Immature natural killer cell (primary cell): ENCODE results near the gene NOC3L. TPM values are rescaled to one million over a fixed set of nuclear protein-coding genes. Genes with fewer than 3 reads are reported as not detected.

Experiments used
- DNase-seq, 3 donors: peaks; one replicate each; pipeline ENCODE4 v3.0.0; 2022; ENCODE audit warnings: mixed read lengths in 1 of 3
- H3K27ac Mint-ChIP-seq, 6 donors: one replicate each; pipeline ENCODE4 v1.8.0; 2020; ENCODE audit warnings: mixed read lengths in 6 of 6, mild to moderate bottlenecking in 5 of 6, inconsistent platforms in 4 of 6, moderate library complexity in 3 of 6
- H3K27me3 Mint-ChIP-seq, 3 donors: one replicate each; pipeline ENCODE4 v1.8.0; 2020 to 2021; ENCODE audit warnings: low read depth in 3 of 3, mild to moderate bottlenecking in 3 of 3, mixed read lengths in 3 of 3, moderate library complexity in 3 of 3, inconsistent platforms in 1 of 3
- H3K36me3 Mint-ChIP-seq, 3 donors: one replicate each; pipeline ENCODE4 v1.8.0; 2020; ENCODE audit warnings: mixed read lengths in 3 of 3, inconsistent platforms in 2 of 3, mild to moderate bottlenecking in 2 of 3
- H3K4me1 Mint-ChIP-seq, 2 donors: one replicate each; pipeline ENCODE4 v1.8.0; 2020; ENCODE audit warnings: inconsistent platforms in 2 of 2, mild to moderate bottlenecking in 2 of 2, mixed read lengths in 2 of 2, moderate library complexity in 1 of 2
- H3K4me3 Mint-ChIP-seq, 5 donors: one replicate each; pipeline ENCODE4 v1.8.0; 2020; ENCODE audit warnings: mild to moderate bottlenecking in 5 of 5, mixed read lengths in 5 of 5, inconsistent platforms in 3 of 5, moderate library complexity in 3 of 5
- H3K9me3 Mint-ChIP-seq, 6 donors: one replicate each; pipeline ENCODE4 v1.8.0; 2020; ENCODE audit warnings: mild to moderate bottlenecking in 6 of 6, mixed read lengths in 6 of 6, inconsistent platforms in 4 of 6, moderate library complexity in 3 of 6
- polyA plus RNA-seq, 3 donors: library from polyadenylated mRNA; unstranded; fragments of 300-500 nt; fragmentation: Illumina TruSeq; gene quantifications; one replicate each; pipeline ENCODE4 v1.2.3, GENCODE V29; 2021

NOC3L gene
- polyA plus RNA-seq, 3 donors from 2014 or later: 6.7 to 10.1 (median 7.8) TPM

DNA sequence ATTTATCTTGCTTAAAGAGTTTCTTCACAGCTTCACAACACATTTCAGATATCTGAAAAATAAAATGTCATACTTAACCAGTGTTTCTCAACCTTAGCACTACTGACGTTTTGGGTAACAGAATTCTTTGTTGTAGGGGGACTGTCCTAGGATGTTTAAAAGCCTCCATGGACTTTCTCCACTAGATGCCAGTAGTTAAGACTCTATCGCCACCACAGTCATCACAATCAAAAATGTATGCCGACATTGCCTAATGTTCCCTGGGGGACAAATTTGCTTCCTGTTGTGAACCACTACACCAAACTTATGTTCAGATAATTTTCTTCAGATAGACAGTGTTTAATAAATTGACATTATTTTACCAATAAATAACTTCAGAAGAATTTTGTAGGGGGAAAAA is 13.4 kb downstream of the NOC3L start:
- H3K36me3 Mint-ChIP-seq: peaks cover 20 to 43% (median 34%) of the 10 kb centered on the region in 3 donors
- H3K4me1 Mint-ChIP-seq: no peaks in the 10 kb centered on the region
- no peaks in the 10 kb centered on the region for H3K9me3 Mint-ChIP-seq
- DNase-seq: no peak
- no peak overlapping the region for H3K27ac Mint-ChIP-seq
- H3K4me3 Mint-ChIP-seq: no peak overlapping the region
- no peaks in the 10 kb centered on the region for H3K27me3 Mint-ChIP-seq

- Mint-ChIP-seq H3K4me1 (no peaks in the 10 kb centered on the region), H3K4me3 (no peak overlapping the region), H3K27me3 (no peaks in the 10 kb centered on the region), H3K36me3 (peaks cover 18 to 44% (median 25%) of the 10 kb centered on the region in 3 donors), H3K27ac (no peak overlapping the region), H3K9me3 (no peaks in the 10 kb centered on the region)
- DNase-seq: no peak
These were observed 18.1 kb downstream of the NOC3L start for GRCh38 chr10:94344522-94345122.

DNA sequence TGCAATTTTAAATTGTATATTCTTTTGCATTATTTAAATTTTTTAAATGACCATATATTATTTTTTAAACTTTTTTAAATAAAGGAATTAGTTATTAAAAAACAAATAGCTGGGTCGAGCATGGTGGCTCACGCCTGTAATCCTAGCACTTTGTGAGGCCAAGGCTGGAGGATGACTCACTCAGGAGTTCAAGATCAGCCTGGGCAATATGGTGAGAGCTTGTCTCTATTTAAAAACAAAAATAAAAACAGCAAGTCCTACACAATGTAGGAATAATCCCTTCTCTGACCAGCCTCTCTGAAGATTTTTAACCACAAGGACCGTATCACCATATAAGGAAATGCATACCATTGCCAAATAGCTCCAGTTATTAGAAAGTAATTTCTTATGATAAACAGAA is 19.6 kb downstream of the NOC3L start:
- H3K4me3 Mint-ChIP-seq: no peak overlapping the region

GRCh38 chr10:94334857-94335256 is 27.9 kb downstream of the NOC3L start:
- Mint-ChIP-seq H3K36me3 (peaks cover 54 to 70% (median 55%) of the 10 kb centered on the region in 3 donors), H3K9me3 (no peaks in the 10 kb centered on the region), H3K4me1 (no peaks in the 10 kb centered on the region), H3K27ac (no peak overlapping the region), H3K4me3 (no peak overlapping the region), H3K27me3 (no peaks in the 10 kb centered on the region)
- no peak for DNase-seq

More for the DNA sequence above, 19.6 kb downstream of the NOC3L start:
- Mint-ChIP-seq H3K9me3 (no peaks in the 10 kb centered on the region), H3K27me3 (no peaks in the 10 kb centered on the region), H3K27ac (no peak overlapping the region), H3K4me1 (no peaks in the 10 kb centered on the region), H3K36me3 (peaks cover 27 to 52% (median 32%) of the 10 kb centered on the region in 3 donors)
- no peak for DNase-seq

DNA sequence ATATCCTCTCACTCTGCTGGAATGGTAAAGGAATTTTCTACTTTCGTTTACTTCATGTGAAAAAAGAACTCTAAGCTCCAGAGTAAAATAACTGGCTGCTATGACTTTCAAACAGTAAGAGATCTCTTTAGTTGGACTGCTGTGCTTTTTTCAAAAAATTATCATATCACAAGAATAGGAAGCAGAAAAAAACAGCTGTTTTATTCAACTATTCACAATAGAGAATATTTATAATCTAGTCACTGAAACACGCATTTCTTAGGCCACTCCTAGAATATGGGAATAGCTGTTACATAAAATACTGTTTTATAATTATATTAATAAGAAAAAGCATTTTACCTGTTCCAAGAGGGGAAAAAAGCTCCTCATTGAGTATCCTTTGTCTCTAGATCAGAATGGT is 29.7 kb downstream of the NOC3L start:
- H3K27me3 Mint-ChIP-seq: no peaks in the 10 kb centered on the region
- no peak overlapping the region for H3K4me3 Mint-ChIP-seq
- peaks cover 41 to 60% (median 41%) of the 10 kb centered on the region in 3 donors for H3K36me3 Mint-ChIP-seq
- no peaks in the 10 kb centered on the region for H3K9me3 Mint-ChIP-seq
- DNase-seq: no peak
- no peak overlapping the region for H3K27ac Mint-ChIP-seq
- H3K4me1 Mint-ChIP-seq: no peaks in the 10 kb centered on the region

- H3K9me3 Mint-ChIP-seq: no peaks in the 10 kb centered on the region
- no peak overlapping the region for H3K27ac Mint-ChIP-seq
- no peaks in the 10 kb centered on the region for H3K4me1 Mint-ChIP-seq
- no peak for DNase-seq
- no peaks in the 10 kb centered on the region for H3K27me3 Mint-ChIP-seq
- no peak overlapping the region for H3K4me3 Mint-ChIP-seq
- H3K36me3 Mint-ChIP-seq: peaks cover 21 to 47% (median 28%) of the 10 kb centered on the region in 3 donors
These were observed 34.1 kb downstream of the NOC3L start for GRCh38 chr10:94328613-94329012.

GRCh38 chr10:94327649-94328048 is 35.1 kb downstream of the NOC3L start:
- DNase-seq: no peak
- no peaks in the 10 kb centered on the region for H3K9me3 Mint-ChIP-seq
- H3K27me3 Mint-ChIP-seq: no peaks in the 10 kb centered on the region
- no peak overlapping the region for H3K27ac Mint-ChIP-seq
- H3K36me3 Mint-ChIP-seq: peaks cover 19 to 50% (median 28%) of the 10 kb centered on the region in 3 donors
- no peak overlapping the region for H3K4me3 Mint-ChIP-seq
- no peaks in the 10 kb centered on the region for H3K4me1 Mint-ChIP-seq

GRCh38 chr10:94324609-94325233 is 38.0 kb downstream of the NOC3L start:
- no peak for DNase-seq
- no peak overlapping the region for H3K4me3 Mint-ChIP-seq
- H3K9me3 Mint-ChIP-seq: no peaks in the 10 kb centered on the region
- H3K4me1 Mint-ChIP-seq: peaks cover 0 to under 1% of the 10 kb centered on the region in 2 donors
- H3K36me3 Mint-ChIP-seq: peaks cover 12 to 33% (median 19%) of the 10 kb centered on the region in 3 donors
- peak overlapping the region in 1 of 6 donors; percentile 30 for H3K27ac Mint-ChIP-seq
- no peaks in the 10 kb centered on the region for H3K27me3 Mint-ChIP-seq

DNA sequence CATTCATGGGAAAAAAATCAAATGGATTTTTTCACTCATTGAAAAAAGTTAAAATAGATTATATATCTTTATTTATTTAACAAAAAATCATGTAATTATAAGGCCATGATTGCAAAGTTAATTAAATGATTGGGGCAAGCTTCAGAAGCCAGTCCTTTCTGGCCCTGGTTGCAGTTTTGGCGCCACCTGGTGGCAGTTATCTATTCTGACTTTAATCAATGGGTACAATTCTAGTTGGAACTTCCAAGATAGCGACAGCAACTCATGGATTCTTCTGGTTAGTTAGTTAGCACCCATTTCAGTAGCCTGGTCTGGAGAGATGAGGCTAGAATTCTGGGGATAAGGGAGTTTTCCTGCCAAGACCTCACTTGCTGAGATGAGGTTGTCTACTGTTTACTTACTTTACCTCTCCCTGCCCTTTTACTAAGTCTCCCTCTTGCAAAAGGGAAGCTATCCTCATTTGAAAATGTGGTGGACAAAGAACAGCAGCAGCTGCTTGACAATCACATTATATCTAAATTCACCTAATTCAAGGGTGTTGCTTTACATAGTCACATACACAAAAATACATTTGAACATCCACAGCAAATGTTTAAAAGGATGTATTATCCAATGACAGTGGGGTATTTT is 42.3 kb downstream of the NOC3L start:
- no peaks in the 10 kb centered on the region for H3K9me3 Mint-ChIP-seq
- H3K4me3 Mint-ChIP-seq: no peak overlapping the region
- H3K27me3 Mint-ChIP-seq: no peaks in the 10 kb centered on the region
- no peak overlapping the region for H3K27ac Mint-ChIP-seq
- H3K36me3 Mint-ChIP-seq: peaks cover 7 to 20% (median 10%) of the 10 kb centered on the region in 3 donors
- peak; percentile 26 to 44 (median 38) for DNase-seq
- H3K4me1 Mint-ChIP-seq: peaks cover 2 to 6% of the 10 kb centered on the region in 2 donors

DNA sequence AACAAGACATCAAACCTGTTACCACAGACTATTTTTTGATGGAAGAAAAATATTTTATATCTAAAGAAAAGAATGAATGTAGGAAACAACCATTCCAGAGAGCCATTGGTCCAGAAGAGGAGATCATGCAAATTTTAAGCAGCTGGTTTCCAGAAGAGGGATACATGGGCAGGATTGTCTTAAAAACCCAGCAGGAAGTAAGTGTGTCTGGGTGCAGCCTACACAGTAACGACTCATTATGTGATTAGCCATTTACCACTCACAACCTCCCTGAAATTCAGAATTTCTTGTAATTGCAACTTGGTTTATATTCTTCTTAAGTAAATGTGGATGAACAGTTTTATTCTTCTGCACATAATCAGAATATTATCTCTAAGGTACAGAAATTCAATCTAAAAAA is 46.2 kb downstream of the NOC3L start:
- no peak overlapping the region for H3K4me3 Mint-ChIP-seq
- no peak for DNase-seq
- H3K36me3 Mint-ChIP-seq: peaks cover 0 to 1% (median under 1%) of the 10 kb centered on the region in 3 donors
- H3K4me1 Mint-ChIP-seq: peaks cover 3 to 6% of the 10 kb centered on the region in 2 donors
- peaks cover 0 to 1% (median 0%) of the 10 kb centered on the region in 3 donors for H3K27me3 Mint-ChIP-seq
- H3K9me3 Mint-ChIP-seq: no peaks in the 10 kb centered on the region
- no peak overlapping the region for H3K27ac Mint-ChIP-seq

DNA sequence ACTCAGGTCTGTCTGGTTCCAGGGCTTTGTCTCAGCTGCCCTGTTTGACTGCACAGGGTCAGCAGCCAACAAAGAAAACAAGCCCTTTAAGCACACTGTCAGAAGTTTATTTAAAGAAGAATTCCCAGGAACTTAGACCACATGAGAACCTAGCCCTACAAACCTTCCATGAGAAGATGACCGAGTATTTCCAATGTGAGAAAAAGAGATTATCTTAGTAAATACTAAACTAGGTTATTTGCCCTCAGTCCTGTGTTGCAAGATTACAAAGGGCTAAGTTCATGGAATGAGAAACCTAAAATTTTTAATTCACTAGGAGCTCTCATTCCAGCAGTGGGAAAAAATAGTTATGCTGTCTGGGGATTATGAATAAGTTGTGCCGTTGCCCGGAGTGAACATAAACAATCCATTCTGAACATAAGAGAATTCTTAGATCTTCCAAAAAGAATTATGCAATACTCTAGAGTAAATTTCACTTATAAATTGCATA is 46.7 kb downstream of the NOC3L start:
- Mint-ChIP-seq H3K4me1 (peaks cover 4 to 6% of the 10 kb centered on the region in 2 donors), H3K36me3 (no peaks in the 10 kb centered on the region), H3K9me3 (no peaks in the 10 kb centered on the region), H3K27me3 (peaks cover 0 to 4% (median 0%) of the 10 kb centered on the region in 3 donors), H3K27ac (no peak overlapping the region), H3K4me3 (no peak overlapping the region)
- DNase-seq: no peak

DNA sequence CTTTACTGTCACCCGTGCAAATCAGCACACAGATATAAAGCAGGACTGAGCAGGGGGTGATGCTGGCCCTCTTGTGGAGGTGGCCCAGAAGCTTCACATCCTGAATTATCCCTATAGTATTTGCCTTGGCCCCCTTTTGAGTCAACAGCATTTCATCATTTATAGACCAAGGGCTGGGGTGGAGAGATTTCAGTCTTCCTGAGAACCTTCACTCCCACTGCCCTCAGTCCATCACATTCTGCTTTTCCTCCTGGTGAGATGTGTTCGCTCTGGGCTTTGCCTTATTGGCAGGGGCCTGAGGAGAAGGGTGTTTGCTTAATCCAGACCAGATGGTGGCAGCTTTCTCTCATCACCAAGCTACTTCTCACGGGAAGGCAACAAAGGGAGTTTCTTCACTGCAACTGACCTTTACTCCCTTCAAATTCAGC is 47.7 kb downstream of the NOC3L start:
- H3K4me1 Mint-ChIP-seq: peaks cover 4 to 6% of the 10 kb centered on the region in 2 donors
- no peak overlapping the region for H3K4me3 Mint-ChIP-seq
- H3K27ac Mint-ChIP-seq: no peak overlapping the region
- DNase-seq: no peak
- H3K36me3 Mint-ChIP-seq: no peaks in the 10 kb centered on the region
- H3K9me3 Mint-ChIP-seq: peaks cover 0 to 3% (median 0%) of the 10 kb centered on the region in 6 donors
- H3K27me3 Mint-ChIP-seq: peaks cover 0 to 4% (median 0%) of the 10 kb centered on the region in 3 donors

- no peaks in the 10 kb centered on the region for H3K36me3 Mint-ChIP-seq
- no peak for DNase-seq
- peaks cover 0 to 3% of the 10 kb centered on the region in 2 donors for H3K4me1 Mint-ChIP-seq
- no peak overlapping the region for H3K27ac Mint-ChIP-seq
- H3K9me3 Mint-ChIP-seq: peaks cover 0 to 7% (median 0%) of the 10 kb centered on the region in 6 donors
- H3K27me3 Mint-ChIP-seq: peaks cover under 1 to 8% (median 2%) of the 10 kb centered on the region in 3 donors
- H3K4me3 Mint-ChIP-seq: no peak overlapping the region
These were observed 52.4 kb downstream of the NOC3L start for GRCh38 chr10:94310369-94310768.

DNA sequence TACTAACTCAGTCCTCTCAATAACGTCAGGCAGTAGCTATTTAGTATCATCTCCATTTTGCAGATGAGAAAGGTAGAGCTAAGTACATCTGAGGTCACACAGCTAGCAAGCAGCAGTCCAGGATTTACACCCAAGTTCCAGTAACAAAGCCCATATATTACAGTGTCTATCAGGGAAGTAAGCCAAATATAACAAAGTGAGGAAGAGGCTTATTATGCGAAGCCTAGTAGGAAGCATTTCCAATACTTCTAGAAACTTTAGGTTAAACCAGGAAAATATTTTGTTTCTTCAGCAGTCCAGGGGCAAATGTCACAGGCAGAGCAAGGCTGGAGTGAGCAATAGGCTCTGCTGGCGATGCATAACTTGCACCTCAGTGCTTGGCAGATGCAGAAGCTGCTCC is 53.9 kb downstream of the NOC3L start:
- no peak overlapping the region for H3K27ac Mint-ChIP-seq
- H3K4me3 Mint-ChIP-seq: no peak overlapping the region
- H3K4me1 Mint-ChIP-seq: peaks cover 0 to 3% of the 10 kb centered on the region in 2 donors
- H3K27me3 Mint-ChIP-seq: peaks cover 2 to 9% (median 2%) of the 10 kb centered on the region in 3 donors
- H3K36me3 Mint-ChIP-seq: no peaks in the 10 kb centered on the region
- DNase-seq: no peak
- H3K9me3 Mint-ChIP-seq: peaks cover 0 to 7% (median 0%) of the 10 kb centered on the region in 6 donors
